ENCODE data around the gene CLPX.
"Not testable (repeated sequence)": the region's sequence is repeated elsewhere in the genome, so short reads cannot be mapped to it uniquely, and the experiment has no call there.

The CLPX gene

DNA sequence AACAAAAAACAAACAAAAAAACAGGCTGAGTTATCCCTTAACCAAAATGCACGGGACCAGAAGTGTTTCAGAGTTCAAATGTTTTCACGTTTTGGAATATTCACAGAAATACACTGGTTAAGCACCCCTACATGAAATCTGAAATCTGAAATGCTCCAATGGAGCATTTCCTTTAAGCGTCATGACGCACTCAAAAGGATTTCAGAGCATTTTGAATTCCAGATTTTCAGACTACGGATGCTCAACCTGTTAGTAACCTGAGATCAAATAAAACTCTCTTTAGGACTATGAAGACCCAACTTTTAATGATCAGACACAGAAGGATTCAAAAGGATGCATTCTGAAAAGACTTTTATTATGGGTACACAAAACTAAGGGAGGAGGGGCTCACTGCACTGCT is 9.6 kb downstream of the CLPX start:
- in situ Hi-C loops (cut with MboI; ENCODE audit: low sequenced_read_pairs): no loop called here

DNA sequence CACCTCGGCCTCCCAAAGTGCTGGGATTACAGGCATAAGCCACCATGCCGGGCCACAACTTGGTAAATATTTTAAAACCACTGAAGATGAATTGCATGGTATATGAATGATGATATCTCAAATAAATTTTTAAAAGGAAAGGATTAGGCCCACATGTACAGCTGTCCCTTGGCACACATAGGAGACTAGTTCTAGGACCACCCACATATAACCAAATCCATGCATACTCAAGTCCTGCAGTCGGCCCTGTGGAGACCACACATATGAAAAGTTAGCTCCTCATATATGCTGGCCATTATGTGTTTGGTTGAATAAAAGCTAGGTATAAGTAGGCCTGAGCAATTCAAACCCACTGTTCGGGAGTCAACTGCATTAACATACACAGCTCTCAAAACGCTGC is 10.6 kb downstream of the CLPX start:
- in situ Hi-C loops (cut with MboI; ENCODE audit: low sequenced_read_pairs): no loop called here

- in situ Hi-C loops (cut with MboI; ENCODE audit: low sequenced_read_pairs): no loop called here
Measured at GRCh38 chr15:65172531-65172930, 12.6 kb downstream of the CLPX start.

DNA sequence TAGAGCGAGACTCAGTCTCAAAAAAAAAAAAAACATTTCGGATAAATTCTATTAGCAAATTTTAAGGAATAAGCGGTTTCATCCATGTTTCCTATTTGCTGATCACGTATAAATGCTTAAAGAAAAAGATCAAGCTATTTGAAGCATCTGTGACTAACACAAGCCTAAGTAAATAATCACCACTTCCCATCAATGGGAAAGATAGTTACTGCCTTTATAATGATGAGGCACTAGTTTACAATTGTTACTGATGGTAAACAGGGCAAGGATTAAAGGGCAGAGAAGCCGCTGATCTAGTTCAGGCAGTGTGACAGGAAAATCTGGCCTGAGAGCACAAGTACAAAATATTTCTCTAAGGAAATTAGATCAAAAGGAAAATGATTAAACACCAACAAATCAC is 13.7 kb downstream of the CLPX start:
- in situ Hi-C loops (cut with MboI; ENCODE audit: low sequenced_read_pairs): no loop called here

DNA sequence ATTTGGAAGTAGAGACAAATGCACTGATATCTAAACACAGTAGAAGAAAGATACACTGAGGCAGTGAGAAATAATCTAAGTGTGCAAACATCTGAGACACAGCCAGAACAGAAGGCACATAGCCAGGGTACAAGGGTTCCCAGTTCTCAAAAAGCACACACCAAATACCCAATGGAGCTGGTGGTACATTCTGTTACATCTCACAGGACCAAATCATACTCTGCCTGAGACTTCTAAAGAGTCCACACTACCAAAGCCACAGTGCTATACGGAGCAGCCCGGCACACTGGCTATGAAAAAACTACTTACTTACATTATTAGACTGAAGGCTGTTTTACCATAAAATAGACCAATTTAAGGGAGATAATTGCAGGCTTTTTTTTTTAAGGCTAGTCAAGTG is 19.3 kb downstream of the CLPX start:
- in situ Hi-C loops (cut with MboI; ENCODE audit: low sequenced_read_pairs): no loop called here

DNA sequence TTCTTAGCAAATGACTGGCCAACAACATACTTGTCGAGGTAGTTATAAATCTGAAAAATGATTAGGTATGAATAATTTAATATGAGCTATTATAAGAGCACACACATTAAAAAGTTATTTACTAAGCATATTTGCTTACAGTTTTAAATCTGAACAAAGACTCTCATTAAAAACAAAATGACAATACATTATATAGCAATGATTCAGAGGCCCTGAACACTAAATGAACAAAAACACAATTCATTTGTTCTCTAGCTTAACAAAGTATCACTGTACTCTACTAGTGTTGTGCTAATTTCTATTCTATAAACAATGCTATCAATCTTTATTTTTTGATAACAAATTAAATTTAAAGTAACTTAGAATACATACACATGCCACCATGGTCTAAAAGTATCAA is 21.0 kb downstream of the CLPX start:
- in situ Hi-C loops (cut with MboI; ENCODE audit: low sequenced_read_pairs): no loop called here

DNA sequence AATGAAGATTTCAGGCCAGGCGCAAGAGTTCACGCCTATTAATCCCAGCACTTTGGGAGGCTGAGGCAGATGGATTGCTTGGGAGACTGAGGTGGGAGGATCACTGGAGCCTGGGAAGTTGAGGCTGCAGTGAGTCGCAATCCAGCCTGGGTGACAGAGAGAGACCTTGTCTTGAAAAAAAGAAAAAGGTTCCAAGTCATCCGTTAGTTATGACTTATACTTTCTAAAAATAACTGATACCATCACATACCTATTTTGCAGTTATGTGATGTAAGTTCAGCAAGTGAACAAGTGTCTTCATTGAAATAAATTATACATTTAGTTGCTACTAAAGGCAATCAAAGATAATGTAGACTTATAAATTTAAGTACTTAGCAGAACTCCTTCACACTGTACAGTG is 22.1 kb downstream of the CLPX start:
- in situ Hi-C loops (cut with MboI; ENCODE audit: low sequenced_read_pairs): no loop called here

- in situ Hi-C loops (cut with MboI; ENCODE audit: low sequenced_read_pairs): no loop called here
Measured at GRCh38 chr15:65156692-65157091, 28.4 kb downstream of the CLPX start.

- in situ Hi-C loops (cut with MboI; ENCODE audit: low sequenced_read_pairs): no loop called here
Measured at GRCh38 chr15:65154720-65155119, 30.4 kb downstream of the CLPX start.

DNA sequence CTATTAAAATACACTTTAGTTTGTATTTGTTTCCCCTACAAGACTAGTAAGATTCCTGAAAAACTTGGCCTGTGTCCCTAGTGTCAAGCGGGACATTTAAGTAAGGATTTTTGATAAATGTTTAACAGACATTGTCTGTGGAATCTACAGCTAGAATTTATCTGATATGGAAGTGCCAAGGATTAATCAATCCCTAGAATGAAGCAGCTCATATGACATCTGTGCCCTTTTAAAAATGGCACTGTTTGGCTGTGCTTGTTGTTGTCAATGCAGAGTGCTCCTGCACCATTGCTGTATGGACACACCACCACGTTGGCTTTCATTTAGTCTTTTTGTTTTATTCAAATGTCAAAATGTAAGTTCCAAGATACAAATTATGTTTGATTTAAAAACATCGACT is 37.2 kb downstream of the CLPX start:
- in situ Hi-C loops (cut with MboI; ENCODE audit: low sequenced_read_pairs): no loop called here

- in situ Hi-C loops (cut with MboI; ENCODE audit: low sequenced_read_pairs): no loop called here
Measured at GRCh38 chr15:65146438-65146837, 38.7 kb downstream of the CLPX start.

DNA sequence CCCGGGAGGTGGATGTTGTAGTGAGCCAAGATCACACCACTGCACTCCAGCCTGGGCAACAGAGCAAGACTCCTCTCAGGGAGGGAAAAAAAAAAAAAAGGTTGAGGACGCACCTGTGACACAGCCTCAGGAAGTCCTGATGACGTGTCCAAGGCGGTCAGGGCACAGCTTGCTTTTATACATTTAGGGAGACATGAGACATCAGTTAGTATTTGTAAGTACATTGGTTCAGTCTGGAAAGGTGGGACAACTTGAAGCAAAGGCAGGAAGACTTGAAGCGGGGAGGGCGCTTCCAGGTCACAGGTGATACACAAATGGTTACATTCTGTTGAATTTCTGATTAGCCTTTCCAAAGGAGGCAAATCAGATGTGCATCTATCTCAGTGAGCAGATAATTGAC is 46.5 kb downstream of the CLPX start:
- in situ Hi-C loops (cut with MboI; ENCODE audit: low sequenced_read_pairs): not testable (repeated sequence)

- in situ Hi-C loops (cut with MboI; ENCODE audit: low sequenced_read_pairs): not testable (repeated sequence)
Measured at GRCh38 chr15:65137893-65138292, 47.2 kb downstream of the CLPX start.

- in situ Hi-C loops (cut with MboI; ENCODE audit: low sequenced_read_pairs): not testable (repeated sequence)
Measured at GRCh38 chr15:65137089-65137488, 48.1 kb downstream of the CLPX start.

GRCh38 chr15:65134538-65134937 is 50.6 kb downstream of the CLPX start:
- in situ Hi-C loops (cut with MboI; ENCODE audit: low sequenced_read_pairs): no loop called here

DNA sequence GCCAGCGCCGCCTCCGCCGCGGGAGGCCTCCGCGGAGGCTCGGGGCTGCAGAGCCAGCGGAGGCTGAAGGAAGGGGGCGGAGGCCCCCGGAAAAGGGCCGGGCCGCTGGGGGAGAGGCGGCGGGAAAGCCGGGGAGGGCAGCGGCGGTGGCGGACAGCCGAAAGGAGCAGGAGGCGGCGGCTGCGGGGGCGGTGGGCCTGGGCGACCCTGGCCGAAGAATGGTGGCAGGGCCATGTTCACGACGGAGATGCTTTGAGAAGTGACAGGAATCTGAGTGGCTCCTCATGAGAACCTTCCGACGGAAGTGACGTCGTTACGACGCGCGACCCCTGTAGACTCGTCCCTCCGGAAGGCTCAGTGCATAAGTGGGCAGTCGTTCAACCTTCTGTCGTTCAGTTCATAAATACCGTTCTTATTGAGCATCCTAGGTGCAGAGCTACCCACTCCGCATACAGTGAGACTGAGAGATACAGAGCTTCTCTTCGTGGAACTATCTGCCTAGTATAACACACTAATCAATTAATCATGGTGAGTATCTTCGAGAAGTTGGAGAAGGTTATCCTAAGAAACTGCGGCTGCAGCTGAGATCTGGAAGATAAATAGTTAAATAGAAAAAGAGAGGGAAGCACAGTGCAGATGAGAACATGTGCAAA is 51.5 kb downstream of the CLPX start, which contains the start of gene PDCD7:
PDCD7 (minus strand) TSS at position 261 of the 653 bp plus-strand sequence; CDS start at position 234, 27 bp downstream.
- in situ Hi-C loops (cut with MboI; ENCODE audit: low sequenced_read_pairs): no loop called here

DNA sequence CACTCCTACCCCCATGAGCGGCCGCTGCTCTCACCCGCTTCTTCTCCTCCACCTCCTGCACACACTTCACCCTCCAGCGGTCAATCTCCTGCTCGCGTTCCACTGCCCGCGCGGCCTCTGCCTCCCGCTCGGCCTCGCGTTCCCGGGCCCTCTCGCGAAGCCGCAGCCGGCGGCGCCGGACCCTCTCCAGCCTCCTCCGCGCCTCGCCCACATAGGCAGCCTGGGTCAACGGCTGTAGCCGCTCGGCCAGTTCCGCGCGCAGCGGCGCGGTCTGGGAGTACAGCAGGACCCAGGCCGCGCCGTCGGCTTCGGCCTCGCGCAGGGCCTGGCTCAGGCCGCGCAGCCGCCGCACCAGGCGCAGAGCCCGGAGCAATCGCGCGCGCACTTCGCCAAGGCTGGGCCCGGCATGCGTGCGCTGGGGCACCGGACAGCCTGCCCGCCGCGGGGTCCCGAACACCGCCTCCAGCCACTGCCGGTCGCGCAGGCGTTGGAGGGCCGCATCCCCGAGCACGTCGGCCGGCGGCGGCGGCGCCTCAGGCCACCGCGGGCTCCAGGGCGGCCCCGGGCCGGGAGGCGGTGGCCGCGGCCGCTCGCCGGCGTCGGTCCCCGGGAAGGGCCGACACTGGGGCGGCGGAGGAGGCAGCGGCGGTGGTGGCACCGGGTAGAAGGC is 52.1 kb downstream of the CLPX start:
- in situ Hi-C loops (cut with MboI; ENCODE audit: low sequenced_read_pairs): no loop called here

- in situ Hi-C loops (cut with MboI; ENCODE audit: low sequenced_read_pairs): no loop called here
Measured at GRCh38 chr15:65130941-65131340, 54.2 kb downstream of the CLPX start.

GRCh38 chr15:65115542-65115941 is 69.6 kb downstream of the CLPX start:
- in situ Hi-C loops (cut with MboI; ENCODE audit: low sequenced_read_pairs): no loop called here

- in situ Hi-C loops (cut with MboI; ENCODE audit: low sequenced_read_pairs): no loop called here
Measured at GRCh38 chr15:65115086-65115485, 70.1 kb downstream of the CLPX start, which contains the start of gene UBAP1L. TSS of gene UBAP1L (minus strand) at chr15:65115200. CDS start at chr15:65106215, 8,985 bp downstream.

- in situ Hi-C loops (cut with MboI; ENCODE audit: low sequenced_read_pairs): no loop called here
Measured at GRCh38 chr15:65110676-65111292, 74.4 kb downstream of the CLPX start.

DNA sequence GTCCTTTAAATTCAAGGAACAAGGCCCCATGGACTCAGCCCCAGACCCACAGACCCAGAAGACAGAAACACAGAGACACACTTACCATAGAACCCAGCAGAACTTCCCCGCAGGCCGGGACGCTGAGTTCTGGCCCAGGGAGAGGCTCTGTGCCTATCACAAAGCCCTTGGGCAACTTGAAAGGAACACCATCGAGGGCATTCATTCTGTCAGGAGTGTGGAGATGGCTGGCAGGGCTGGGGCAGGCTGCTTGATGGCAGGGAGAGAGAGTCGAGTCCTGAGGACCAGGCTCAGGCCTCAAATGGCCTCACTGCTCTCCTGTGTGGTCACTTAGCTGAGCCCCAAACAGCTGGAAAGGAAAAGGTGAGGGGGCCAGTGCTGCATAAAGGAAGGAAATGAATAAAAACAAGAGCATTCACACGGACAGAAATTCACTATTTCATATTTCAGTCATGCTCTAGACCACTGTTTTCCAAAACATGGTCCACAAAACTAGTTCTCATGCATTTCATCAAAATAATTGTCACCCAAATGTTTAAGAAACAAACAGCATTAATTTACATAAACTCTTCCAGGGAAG is 79.0 kb downstream of the CLPX start:
- in situ Hi-C loops (cut with MboI; ENCODE audit: low sequenced_read_pairs): no loop called here
